ENCODE measurements around the gene COPE.
"Not testable (repeated sequence)": the region's sequence is repeated elsewhere in the genome, so short reads cannot be mapped to it uniquely, and the experiment has no call there.

Gene COPE

GRCh38 chr19:18906605-18907519, 12.3 kb downstream of the COPE start:
- DNase-seq = no peak

GRCh38 chr19:18905513-18906236, 13.5 kb downstream of the COPE start:
- no peak for DNase-seq

GRCh38 chr19:18905058-18905456, 14.1 kb downstream of the COPE start:
- DNase-seq = no peak

- no peak for DNase-seq
These were observed 14.7 kb downstream of the COPE start for GRCh38 chr19:18904334-18905057.

- no peak for DNase-seq
These were observed 15.8 kb downstream of the COPE start for GRCh38 chr19:18903156-18904037.

- not testable (repeated sequence) for DNase-seq
These were observed 16.7 kb downstream of the COPE start for GRCh38 chr19:18902519-18902918.

- no peak for DNase-seq
These were observed 17.7 kb downstream of the COPE start for GRCh38 chr19:18901491-18901890.

GRCh38 chr19:18900700-18901481, 18.3 kb downstream of the COPE start:
- DNase-seq = no peak

GRCh38 chr19:18899624-18900560, 19.3 kb downstream of the COPE start:
- DNase-seq = no peak

- DNase-seq = no peak
These were observed 20.4 kb downstream of the COPE start for GRCh38 chr19:18898607-18899408.

- DNase-seq = no peak
These were observed 21.0 kb downstream of the COPE start for GRCh38 chr19:18898081-18898606.

- no peak for DNase-seq
These were observed 21.8 kb downstream of the COPE start for GRCh38 chr19:18897094-18898029.

GRCh38 chr19:18896421-18896841, 22.8 kb downstream of the COPE start:
- no peak for DNase-seq

GRCh38 chr19:18895824-18896341, 23.3 kb downstream of the COPE start, which contains the start of gene CERS1:
TSS of gene CERS1 (minus strand) at chr19:18896158. CDS start at chr19:18896072, 86 bp downstream.
- no peak for DNase-seq

- DNase-seq = no peak
These were observed 24.0 kb downstream of the COPE start for GRCh38 chr19:18895038-18895823.

- no peak for DNase-seq
These were observed 24.7 kb downstream of the COPE start for GRCh38 chr19:18894254-18895037.

Data from CD4-positive, alpha-beta T cell treated with Interleukin-12 subunit alpha and Interleukin-12 subunit beta, for 1 hour (primary cell).